Epidermal melanocyte (primary cell): ENCODE measurements around the gene TCEAL2.
"Not testable (repeated sequence)": the region's sequence is repeated elsewhere in the genome, so short reads cannot be mapped to it uniquely, and the experiment has no call there.

ENCODE experiments used
- DNase-seq: peaks from one replicate; pipeline ENCODE4 v3.0.0; 2011; ENCODE audit warnings: low spot score; ENCODE audit not compliant: insufficient read length

TCEAL2 gene

DNA sequence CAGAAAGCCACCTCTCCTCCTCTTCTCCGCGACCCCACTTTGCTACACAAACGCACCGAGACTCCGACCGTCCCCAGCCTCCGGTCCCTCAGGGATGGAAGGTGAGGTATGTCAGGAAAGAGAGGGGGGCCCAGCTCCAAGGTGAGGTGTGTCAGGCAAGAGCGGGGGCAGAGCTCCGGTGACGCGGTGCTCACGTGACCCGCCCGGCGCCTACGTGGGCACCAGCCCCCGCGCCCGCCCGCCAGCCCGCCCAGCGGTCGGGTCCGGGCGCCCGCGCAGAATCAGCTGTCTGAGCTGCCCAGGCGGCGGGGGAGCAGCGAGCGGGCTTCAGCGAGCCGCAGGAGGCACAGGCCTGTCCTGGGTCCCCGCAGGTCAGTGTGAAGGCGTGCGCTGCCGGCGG lies at the start of gene TCEAL2:
Gene TCEAL2, plus strand, starts transcription at position 244 of the 400 bp plus-strand sequence. CDS start 1,152 bp downstream, outside the sequence.
- DNase-seq: not testable (repeated sequence)

DNA sequence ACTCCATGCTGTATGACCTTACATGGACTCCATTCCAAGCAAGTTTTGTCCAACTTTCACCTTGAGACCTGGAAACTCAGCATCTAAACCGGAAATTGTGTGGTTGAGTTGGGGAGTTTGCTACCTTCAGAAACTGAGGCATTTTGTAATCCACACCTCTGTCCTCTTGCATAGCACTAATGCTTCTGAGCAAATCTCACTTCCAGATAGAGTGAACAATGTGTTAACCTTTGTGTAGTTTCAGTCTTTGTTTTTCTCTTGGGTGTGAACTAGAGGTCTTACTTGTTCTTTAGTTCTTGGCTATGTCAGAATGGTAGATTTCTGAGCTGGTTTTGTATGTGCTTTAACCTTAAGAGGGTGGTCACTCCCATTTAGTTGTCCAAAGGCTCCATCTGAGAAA lies 48.1 kb upstream of the TCEAL2 start:
- no peak for DNase-seq

DNA sequence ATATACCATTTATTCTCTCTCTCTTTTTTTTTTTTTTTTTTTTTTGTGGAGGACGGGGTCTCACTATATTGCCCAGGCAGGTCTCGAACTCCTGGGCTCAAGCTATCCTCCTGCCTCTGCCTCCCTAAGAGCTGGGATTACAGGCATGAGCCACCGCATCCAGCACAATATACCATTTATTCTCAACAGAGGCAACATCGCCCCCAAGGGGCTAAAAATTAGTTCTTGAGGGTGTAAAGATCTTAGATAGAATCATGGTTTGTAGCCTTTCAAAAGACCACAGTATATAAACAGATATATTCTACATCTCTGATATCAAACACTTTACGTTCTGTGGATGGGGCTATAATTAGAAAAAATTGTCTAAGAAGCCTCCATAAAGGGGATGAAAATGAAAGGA lies 39.8 kb upstream of the TCEAL2 start:
- DNase-seq: no peak

DNA sequence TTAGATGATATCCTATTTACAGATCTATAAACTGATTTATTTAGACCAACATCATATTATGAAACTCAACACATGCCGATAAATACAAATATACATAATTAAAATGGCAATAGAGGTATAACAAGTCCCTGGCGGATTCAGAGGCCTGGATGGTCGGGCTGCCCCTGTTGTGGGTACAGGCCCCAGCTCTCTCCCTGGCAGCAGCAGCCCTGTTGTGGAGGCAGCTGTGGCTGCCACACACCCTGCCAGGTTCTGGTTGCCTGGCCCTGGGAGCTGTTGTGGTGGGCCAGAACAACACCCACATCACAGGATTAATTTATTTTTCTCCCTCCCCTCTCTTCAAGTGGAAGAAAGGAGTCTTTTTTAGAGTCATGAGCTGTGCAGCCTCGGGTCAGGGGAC lies 12.1 kb upstream of the TCEAL2 start:
- no peak for DNase-seq

DNA sequence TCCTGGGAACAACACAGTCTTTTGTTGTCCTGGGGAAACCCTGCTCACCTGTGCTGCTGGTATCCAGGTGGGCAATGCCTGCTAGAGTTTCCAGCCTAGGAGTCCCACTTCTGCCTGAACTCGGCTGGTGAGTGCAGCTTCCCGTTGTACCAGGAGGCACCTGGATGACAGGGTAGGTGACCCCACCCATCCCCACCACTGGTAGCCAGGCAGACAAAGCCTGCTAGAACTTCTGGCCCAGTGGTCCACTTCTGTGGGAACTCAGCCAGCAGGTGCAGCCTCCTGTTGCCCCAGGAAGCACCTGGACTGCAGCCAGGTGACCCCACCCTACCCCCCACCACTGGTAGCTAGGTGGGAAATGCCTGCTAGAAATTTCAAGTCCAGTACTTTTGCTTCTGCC lies 9.7 kb upstream of the TCEAL2 start:
- no peak for DNase-seq

DNA sequence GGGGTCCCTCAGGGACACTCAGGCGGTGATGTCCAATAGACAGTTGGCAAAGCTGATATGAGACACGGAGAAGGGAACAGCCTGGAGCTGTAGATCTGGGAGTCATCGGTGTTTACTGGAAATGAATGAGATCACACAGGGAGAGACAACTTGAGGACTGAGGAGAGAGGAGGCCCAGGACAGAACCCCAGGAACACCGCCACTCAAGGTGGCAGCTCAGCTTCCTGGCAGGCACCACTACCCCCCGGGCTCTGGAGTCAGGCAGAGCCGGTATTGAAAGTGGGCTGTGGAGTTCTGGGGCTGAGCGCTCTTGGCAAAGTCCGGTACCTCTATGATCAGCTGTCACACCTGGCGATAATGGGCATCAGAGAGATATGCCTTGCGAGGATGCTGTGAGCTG lies 465 bp upstream of the TCEAL2 start:
- not testable (repeated sequence) for DNase-seq

DNA sequence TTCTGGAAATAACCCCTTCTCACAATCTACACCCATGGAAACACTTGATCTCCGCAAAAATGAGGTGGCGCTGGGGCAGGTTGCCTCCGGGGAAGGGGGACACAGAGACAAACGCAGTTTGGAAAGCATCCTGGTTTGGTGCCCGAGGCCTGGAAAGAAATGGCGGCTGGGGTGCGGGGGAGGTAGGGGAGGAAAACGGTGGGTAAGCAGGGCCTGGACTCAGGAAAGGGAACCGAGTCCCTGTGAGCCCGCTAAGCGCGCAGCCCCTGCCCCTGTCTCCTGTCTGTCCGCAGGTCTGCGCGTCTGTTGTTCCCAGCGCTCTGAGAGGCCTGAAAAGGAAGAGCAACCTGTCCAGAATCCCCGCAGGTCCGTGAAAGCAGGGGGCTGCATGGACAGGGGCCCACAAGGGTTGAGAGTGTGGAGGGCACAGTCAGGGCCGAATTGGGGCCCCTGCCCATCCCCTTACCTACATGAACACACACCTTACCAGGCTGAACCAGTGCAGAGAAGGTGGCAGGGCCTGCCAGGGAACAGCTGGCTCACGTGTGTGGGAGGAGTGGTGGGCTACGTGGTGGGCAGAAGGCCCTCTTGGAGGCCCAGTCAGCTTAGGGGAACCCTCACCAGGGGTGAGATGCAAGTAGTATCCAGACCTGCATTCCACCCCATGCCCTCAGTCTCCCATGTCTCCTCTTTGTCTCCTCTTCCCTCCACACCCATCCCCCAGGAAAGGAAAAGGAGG lies 770 bp downstream of the TCEAL2 start:
- DNase-seq: not testable (repeated sequence)

DNA sequence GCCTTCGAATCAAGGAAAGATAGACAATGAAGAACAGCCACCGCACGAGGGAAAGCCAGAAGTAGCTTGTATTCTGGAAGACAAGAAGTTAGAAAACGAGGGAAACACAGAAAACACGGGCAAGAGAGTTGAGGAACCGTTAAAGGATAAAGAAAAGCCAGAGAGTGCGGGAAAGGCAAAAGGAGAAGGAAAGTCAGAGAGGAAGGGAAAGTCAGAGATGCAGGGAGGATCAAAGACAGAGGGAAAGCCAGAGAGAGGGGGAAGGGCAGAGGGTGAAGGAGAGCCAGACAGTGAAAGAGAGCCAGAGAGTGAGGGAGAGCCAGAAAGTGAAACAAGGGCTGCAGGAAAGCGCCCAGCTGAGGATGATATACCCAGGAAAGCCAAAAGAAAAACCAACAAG lies 1.4 kb downstream of the TCEAL2 start:
- DNase-seq: no peak

DNA sequence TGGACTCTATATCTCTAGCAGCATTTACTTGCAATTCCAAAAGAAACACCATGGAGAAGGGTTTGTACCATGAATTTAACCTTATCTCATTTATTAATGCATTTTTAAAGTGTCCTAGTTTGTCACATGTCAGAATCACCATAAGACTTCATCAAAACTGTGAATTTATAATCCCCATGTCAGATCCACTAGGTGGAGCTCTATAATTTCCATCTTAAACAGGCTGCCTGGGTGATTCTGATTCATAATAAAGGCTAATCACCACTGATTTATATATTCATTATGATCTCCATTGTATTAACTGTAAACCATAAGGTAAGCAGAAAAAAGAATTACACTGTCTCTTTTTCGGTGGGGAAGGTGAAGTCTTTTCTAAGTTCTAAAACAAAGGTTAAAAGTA lies 4.0 kb downstream of the TCEAL2 start:
- no peak for DNase-seq

DNA sequence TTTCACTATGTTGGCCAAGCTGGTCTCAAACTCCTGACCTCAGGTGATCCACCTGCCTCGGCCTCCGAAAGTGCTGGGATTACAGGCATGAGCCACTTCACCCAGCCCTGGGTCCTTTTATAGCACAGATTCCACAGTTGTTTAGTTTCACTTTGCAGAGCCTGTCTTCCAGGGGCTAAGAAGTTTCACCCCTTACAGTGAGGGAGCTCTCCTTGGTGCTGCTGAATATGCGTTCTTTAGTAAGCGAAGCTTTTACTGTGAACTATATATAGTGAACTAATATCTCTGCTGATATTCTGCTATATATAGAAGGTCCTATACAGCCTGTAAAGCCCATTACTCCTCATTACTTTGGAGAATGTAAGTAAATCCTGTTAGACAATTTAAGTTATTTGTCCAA lies 12.6 kb downstream of the TCEAL2 start:
- no peak for DNase-seq

DNA sequence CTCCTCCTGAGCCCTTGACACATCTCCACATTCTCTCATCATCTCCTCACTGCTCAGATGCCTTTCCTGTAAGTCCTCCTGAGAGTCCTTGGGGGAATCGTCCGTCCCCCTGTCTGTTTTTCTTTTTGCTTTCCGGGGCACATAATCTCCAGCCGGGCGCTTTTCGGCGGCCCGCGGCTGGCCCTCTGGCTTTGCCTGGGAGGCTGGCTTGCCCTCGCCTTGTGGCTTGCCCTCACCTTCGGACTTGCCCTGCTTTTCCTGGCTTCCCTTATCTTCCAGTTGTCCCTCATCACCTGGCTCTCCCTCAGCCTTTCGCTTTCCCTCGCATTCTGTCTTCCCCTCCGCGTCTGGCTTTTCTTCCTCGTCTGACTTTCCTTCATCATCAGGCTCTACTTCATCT lies 15.4 kb downstream of the TCEAL2 start:
- DNase-seq: not testable (repeated sequence)

DNA sequence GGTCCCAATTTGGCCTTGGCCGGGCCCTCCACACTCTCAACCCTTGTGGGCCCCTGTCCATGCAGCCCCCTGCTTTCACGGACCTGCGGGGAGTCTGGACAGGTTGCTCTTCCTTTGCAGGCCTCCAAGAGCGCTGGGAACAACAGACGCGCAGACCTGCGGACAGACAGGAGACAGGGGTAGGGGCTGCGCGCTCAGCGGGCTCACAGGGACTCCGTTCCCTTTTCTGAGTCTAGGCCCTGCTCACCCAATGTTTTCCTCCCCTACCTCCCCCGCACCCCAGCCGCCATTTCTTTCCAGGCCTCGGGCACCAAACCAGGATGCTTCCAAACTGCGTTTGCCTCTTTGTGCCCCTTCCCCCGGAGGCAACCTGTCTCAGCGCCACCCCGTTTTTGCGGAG lies 16.2 kb downstream of the TCEAL2 start:
- DNase-seq: not testable (repeated sequence)

DNA sequence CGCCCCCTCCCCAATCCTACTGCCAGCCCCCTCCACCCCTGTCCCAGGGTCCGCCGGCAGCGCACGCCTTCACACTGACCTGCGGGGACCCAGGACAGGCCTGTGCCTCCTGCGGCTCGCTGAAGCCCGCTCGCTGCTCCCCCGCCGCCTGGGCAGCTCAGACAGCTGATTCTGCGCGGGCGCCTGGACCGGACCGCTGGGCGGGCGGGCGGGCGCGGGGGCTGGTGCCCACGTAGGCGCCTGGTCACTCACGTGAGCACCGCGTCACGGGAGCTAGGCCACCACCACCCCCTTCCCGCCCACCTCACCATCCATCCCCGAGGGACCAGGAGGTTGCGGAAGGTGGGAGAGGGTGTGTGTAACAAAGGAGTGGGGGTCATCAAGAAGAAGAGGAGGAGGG lies 16.8 kb downstream of the TCEAL2 start, which contains the start of gene TCEAL6:
Gene TCEAL6, minus strand, starts transcription at position 208 of the 400 bp plus-strand sequence.
- not testable (repeated sequence) for DNase-seq

DNA sequence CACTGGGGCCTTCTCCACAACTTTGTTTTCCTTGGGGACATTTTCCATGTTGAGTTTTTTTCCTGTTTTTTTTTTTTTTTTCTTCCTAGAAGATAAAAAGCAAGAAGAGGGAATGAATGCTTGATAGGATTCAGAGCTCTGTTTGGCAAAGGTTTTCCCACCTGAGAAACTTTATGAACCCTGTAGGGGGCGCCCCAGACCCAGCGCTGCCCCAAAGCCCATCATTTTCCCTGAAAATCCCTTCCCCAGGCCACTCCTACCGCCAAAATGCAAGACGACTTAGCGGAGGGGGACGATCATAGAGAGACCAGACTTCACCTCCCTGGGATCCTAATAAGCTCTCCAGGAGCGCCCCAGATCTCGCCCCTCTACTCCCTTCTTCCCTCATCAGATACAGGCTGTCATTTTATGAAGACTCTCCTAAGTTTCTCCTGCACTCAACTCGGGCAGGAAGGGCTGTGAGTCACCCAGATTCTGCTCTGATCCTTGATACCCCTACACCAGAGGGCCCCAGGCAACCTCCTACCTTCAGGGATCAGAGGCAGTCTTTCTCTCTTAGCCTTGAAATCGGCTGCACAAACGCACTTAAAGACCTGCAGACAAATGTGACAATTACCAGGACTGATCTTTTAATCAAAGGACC lies 28.9 kb downstream of the TCEAL2 start:
- DNase-seq: no peak

DNA sequence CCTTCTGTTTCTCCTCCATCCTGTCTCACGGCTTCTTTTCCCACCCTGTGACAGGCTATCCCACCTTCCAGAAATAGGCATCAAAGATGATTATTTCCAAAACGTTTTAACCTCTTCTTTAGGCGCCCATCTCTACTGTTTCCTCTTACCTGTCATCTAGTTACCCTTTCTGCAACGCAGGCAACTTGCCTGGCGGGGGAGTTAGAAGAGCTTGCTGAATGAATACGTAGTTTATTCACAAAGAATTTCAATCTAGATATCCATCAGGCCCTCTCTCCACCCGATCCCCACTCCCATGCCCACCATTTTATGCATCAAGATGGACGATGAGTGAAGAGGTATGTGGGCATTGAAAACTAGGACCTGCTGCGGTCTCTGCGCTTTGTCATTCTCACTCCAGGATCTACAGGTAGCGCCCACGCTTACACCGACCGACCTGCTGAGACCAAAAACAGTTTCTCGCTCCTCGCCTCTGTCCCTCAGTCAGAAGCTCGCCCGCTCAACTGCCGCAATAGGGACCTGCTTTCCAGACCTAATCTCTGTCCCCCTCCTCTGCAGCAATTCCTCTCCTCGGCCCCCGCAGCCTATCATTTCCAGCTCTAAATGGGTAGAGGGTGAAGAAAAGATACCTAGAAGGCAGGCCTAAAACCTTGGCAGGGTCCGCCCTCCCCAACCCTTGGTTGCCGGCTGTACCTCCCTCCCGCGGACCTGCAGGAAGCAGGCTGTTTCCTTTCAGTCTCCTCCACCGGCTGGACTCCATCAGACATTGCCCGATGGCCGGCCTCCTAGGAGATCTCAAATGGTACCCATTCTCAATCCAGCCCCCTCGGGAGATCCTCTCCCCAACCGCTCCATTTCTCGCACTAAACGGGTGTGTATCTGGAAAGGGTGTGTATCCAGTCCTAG lies 29.7 kb downstream of the TCEAL2 start:
- no peak for DNase-seq

DNA sequence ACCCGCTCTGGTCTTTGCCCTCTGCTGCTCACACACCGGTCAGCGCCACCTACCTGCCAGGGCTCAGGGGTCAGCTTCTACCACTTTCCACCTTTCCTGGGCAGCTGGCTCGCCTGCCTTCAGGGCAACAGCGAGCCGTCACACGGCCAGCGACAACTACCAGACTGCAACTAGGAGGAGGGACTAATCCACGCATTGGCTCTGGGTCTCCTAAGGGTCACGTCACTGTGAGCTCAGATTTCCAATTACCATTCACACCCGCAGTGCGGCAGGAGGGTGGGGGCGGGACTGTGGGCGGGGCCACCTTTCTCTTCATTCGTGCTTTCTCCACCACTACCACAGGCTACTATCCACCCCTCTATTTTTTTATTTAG lies 30.3 kb downstream of the TCEAL2 start, which contains the start of gene BEX5:
Gene BEX5, minus strand, starts transcription at position 172 of the 374 bp plus-strand sequence. CDS start 1,712 bp downstream, outside the sequence.
- no peak for DNase-seq
